ENCODE data around the gene OPN4. TPM values are rescaled to one million over a fixed set of nuclear protein-coding genes. Genes with fewer than 3 reads are reported as not detected.
A peak's percentile ranks its signal among the peaks of the same experiment; 100 is the strongest.

The OPN4 gene
- total RNA-seq, 1 experiment from 2014 or later = not detected

- no peak for DNase-seq (ENCODE audit: low spot score)
Observed at GRCh38 chr10:86647773-86648703, 6.3 kb upstream of the OPN4 start.

GRCh38 chr10:86648704-86649427, 5.5 kb upstream of the OPN4 start:
- peak; percentile 42 for DNase-seq (ENCODE audit: low spot score)

GRCh38 chr10:86649471-86650150, 4.7 kb upstream of the OPN4 start:
- no peak for DNase-seq (ENCODE audit: low spot score)

- no peak for DNase-seq (ENCODE audit: low spot score)
Observed at GRCh38 chr10:86650151-86650550, 4.2 kb upstream of the OPN4 start.

- DNase-seq (ENCODE audit: low spot score) = no peak
Observed at GRCh38 chr10:86651021-86651471, 3.3 kb upstream of the OPN4 start.

- no peak for DNase-seq (ENCODE audit: low spot score)
Observed at GRCh38 chr10:86651631-86652331, 2.6 kb upstream of the OPN4 start.

- no peak for DNase-seq (ENCODE audit: low spot score)
Observed at GRCh38 chr10:86652361-86653202, 1.8 kb upstream of the OPN4 start.

- no peak for DNase-seq (ENCODE audit: low spot score)
Observed at GRCh38 chr10:86653379-86653778, 968 bp upstream of the OPN4 start.

- DNase-seq (ENCODE audit: low spot score) = no peak
Observed at GRCh38 chr10:86653987-86654386, 360 bp upstream of the OPN4 start.

- DNase-seq (ENCODE audit: low spot score) = no peak
Observed at GRCh38 chr10:86655173-86655540, 810 bp downstream of the OPN4 start.

- DNase-seq (ENCODE audit: low spot score) = no peak
Observed at GRCh38 chr10:86655596-86655995, 1.2 kb downstream of the OPN4 start.

- DNase-seq (ENCODE audit: low spot score) = no peak
Observed at GRCh38 chr10:86657011-86657395, 2.7 kb downstream of the OPN4 start.

- no peak for DNase-seq (ENCODE audit: low spot score)
Observed at GRCh38 chr10:86657396-86658011, 3.2 kb downstream of the OPN4 start.

- DNase-seq (ENCODE audit: low spot score) = no peak
Observed at GRCh38 chr10:86658261-86658741, 4.0 kb downstream of the OPN4 start.

- no peak for DNase-seq (ENCODE audit: low spot score)
Observed at GRCh38 chr10:86658751-86659150, 4.4 kb downstream of the OPN4 start.

- no peak for DNase-seq (ENCODE audit: low spot score)
Observed at GRCh38 chr10:86659161-86659691, 4.9 kb downstream of the OPN4 start.

- no peak for DNase-seq (ENCODE audit: low spot score)
Observed at GRCh38 chr10:86659721-86660453, 5.5 kb downstream of the OPN4 start.

GRCh38 chr10:86661161-86662025, 7.0 kb downstream of the OPN4 start:
- no peak for DNase-seq (ENCODE audit: low spot score)
